ENCODE results near the gene GPR108.

The GPR108 gene

GRCh38 chr19:6708346-6708745, 29.0 kb downstream of the GPR108 start:
- no peak overlapping the region for H3K4me3 ChIP-seq (ENCODE audit: low read depth in 1 of 2, low read length in 2 of 2)
- no peak overlapping the region for H3K9ac ChIP-seq (ENCODE audit: low read depth in 1 of 2, low read length in 2 of 2)
- no peak overlapping the region for H3K27ac ChIP-seq (ENCODE audit: low read depth, low read length)
- H3K36me3 ChIP-seq (ENCODE audit: control insufficient read depth in 1 of 2, insufficient read depth in 2 of 2, low read length in 2 of 2): no peaks in the 10 kb centered on the region
- H3K4me1 ChIP-seq (ENCODE audit: control insufficient read depth in 1 of 2, insufficient read depth in 2 of 2, low read length in 2 of 2): no peaks in the 10 kb centered on the region
- H3K9me3 ChIP-seq (ENCODE audit: control insufficient read depth in 1 of 2, low read length in 2 of 2): no peaks in the 10 kb centered on the region
- no peaks in the 10 kb centered on the region for H3K27me3 ChIP-seq (ENCODE audit: control insufficient read depth in 1 of 2, insufficient read depth in 2 of 2, low read length in 2 of 2)

GRCh38 chr19:6707658-6708018, 29.7 kb downstream of the GPR108 start:
- no peak overlapping the region for H3K4me3 ChIP-seq (ENCODE audit: low read depth in 1 of 2, low read length in 2 of 2)
- H3K36me3 ChIP-seq (ENCODE audit: control insufficient read depth in 1 of 2, insufficient read depth in 2 of 2, low read length in 2 of 2): no peaks in the 10 kb centered on the region
- no peak overlapping the region for H3K9ac ChIP-seq (ENCODE audit: low read depth in 1 of 2, low read length in 2 of 2)
- H3K9me3 ChIP-seq (ENCODE audit: control insufficient read depth in 1 of 2, low read length in 2 of 2): no peaks in the 10 kb centered on the region
- H3K27ac ChIP-seq (ENCODE audit: low read depth, low read length): no peak overlapping the region
- no peaks in the 10 kb centered on the region for H3K4me1 ChIP-seq (ENCODE audit: control insufficient read depth in 1 of 2, insufficient read depth in 2 of 2, low read length in 2 of 2)
- H3K27me3 ChIP-seq (ENCODE audit: control insufficient read depth in 1 of 2, insufficient read depth in 2 of 2, low read length in 2 of 2): no peaks in the 10 kb centered on the region

GRCh38 chr19:6707011-6707657, 30.2 kb downstream of the GPR108 start:
- Histone ChIP-seq H3K4me3 (ENCODE audit: low read depth in 1 of 2, low read length in 2 of 2) (no peak overlapping the region), H3K27me3 (ENCODE audit: control insufficient read depth in 1 of 2, insufficient read depth in 2 of 2, low read length in 2 of 2) (no peaks in the 10 kb centered on the region), H3K36me3 (ENCODE audit: control insufficient read depth in 1 of 2, insufficient read depth in 2 of 2, low read length in 2 of 2) (no peaks in the 10 kb centered on the region)

DNA sequence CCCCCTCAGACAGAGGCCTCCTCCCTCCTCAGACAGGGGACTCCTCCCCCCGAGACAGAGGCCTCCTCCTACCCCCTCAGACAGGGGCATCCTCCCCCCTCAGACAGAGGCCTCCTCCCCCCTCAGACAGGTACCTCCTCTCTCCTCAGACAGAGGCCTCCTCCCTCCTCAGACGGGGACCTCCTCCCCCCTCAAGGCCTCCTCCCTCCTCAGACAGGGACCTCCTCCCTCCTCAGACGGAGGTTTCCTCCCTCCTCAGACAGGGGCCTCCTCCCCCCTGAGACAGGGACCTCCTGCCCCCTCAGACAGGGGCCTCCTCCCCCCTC, 30.8 kb downstream of the GPR108 start:
- no peaks in the 10 kb centered on the region for H3K27me3 ChIP-seq (ENCODE audit: control insufficient read depth in 1 of 2, insufficient read depth in 2 of 2, low read length in 2 of 2)
- no peak overlapping the region for H3K4me3 ChIP-seq (ENCODE audit: low read depth in 1 of 2, low read length in 2 of 2)
- no peak overlapping the region for H3K27ac ChIP-seq (ENCODE audit: low read depth, low read length)
- no peak overlapping the region for H3K9ac ChIP-seq (ENCODE audit: low read depth in 1 of 2, low read length in 2 of 2)
- H3K9me3 ChIP-seq (ENCODE audit: control insufficient read depth in 1 of 2, low read length in 2 of 2): no peaks in the 10 kb centered on the region
- H3K36me3 ChIP-seq (ENCODE audit: control insufficient read depth in 1 of 2, insufficient read depth in 2 of 2, low read length in 2 of 2): no peaks in the 10 kb centered on the region
- no peaks in the 10 kb centered on the region for H3K4me1 ChIP-seq (ENCODE audit: control insufficient read depth in 1 of 2, insufficient read depth in 2 of 2, low read length in 2 of 2)

More at GRCh38 chr19:6707011-6707657, 30.2 kb downstream of the GPR108 start:
- Histone ChIP-seq H3K4me1 (ENCODE audit: control insufficient read depth in 1 of 2, insufficient read depth in 2 of 2, low read length in 2 of 2) (no peaks in the 10 kb centered on the region), H3K9ac (ENCODE audit: low read depth in 1 of 2, low read length in 2 of 2) (no peak overlapping the region), H3K27ac (ENCODE audit: low read depth, low read length) (no peak overlapping the region), H3K9me3 (ENCODE audit: control insufficient read depth in 1 of 2, low read length in 2 of 2) (no peaks in the 10 kb centered on the region)

DNA sequence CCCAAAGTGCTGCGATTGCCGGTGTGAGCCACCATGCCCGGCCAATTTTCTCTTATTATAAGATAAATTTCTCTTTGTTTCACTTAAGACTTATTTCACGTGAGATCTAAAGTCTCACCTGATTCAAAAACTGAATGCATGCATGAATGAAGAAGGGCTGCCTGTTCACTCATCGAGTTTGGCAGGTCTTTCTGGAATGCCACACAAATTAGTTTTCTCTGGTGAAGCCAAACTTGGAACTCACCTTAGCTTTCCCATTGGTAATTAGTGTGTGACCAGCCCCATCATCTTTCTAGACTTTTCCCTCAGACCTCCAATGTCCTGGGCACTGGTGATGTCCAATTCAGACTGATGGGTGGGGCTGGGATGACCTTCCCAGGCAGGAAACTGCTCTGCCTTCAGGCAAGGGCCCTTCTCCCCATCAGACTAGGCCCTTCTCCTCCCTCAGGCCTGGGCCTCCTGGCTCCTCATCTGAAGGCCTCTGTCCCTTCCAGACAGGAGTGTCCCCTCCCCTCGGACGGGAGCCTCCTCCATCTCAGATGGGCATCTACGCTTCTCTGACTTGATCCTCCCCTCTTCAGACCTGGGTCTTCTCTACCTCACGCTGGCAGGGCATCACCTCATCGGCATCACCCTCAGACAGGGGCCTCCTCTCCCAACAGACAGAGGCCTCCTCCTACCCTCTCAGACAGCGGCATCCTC, 31.3 kb downstream of the GPR108 start:
- Histone ChIP-seq H3K4me3 (ENCODE audit: low read depth in 1 of 2, low read length in 2 of 2) (no peak overlapping the region), H3K36me3 (ENCODE audit: control insufficient read depth in 1 of 2, insufficient read depth in 2 of 2, low read length in 2 of 2) (no peaks in the 10 kb centered on the region), H3K27ac (ENCODE audit: low read depth, low read length) (no peak overlapping the region), H3K27me3 (ENCODE audit: control insufficient read depth in 1 of 2, insufficient read depth in 2 of 2, low read length in 2 of 2) (no peaks in the 10 kb centered on the region), H3K9ac (ENCODE audit: low read depth in 1 of 2, low read length in 2 of 2) (no peak overlapping the region), H3K4me1 (ENCODE audit: control insufficient read depth in 1 of 2, insufficient read depth in 2 of 2, low read length in 2 of 2) (no peaks in the 10 kb centered on the region), H3K9me3 (ENCODE audit: control insufficient read depth in 1 of 2, low read length in 2 of 2) (no peaks in the 10 kb centered on the region)

DNA sequence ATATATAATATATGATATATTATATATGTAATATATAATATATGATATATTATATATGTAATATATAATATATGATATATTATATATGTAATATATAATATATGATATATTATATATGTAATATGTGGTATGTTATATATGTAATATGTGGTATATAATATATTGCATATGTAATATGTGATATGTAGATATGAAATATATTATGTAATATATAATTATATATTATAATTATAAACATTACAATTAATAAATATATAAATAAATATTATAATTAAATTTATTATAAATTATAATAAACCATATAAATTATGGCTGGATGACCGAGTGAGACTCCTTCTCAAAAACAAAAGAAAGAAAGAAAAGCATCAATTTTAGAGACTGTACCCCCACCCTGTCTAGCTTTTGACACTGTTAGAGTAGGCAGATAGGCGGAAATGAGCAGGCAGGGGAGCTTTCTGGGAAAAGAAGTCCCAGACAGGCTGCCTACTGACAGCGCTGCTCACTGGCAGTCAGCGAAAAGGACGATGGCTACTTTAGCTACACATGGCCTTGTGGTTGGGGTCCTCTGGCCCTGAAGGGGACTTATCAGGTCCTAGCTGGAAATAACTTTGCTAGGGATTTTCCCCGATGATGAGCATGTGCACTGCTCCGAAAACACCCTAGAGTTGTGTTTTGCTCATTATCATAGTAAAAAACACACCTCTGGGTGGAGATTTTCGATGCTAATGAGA, 36.6 kb downstream of the GPR108 start:
- H3K4me3 ChIP-seq (ENCODE audit: low read depth in 1 of 2, low read length in 2 of 2): no peak overlapping the region
- H3K27ac ChIP-seq (ENCODE audit: low read depth, low read length): no peak overlapping the region
- H3K9me3 ChIP-seq (ENCODE audit: control insufficient read depth in 1 of 2, low read length in 2 of 2): no peaks in the 10 kb centered on the region
- H3K36me3 ChIP-seq (ENCODE audit: control insufficient read depth in 1 of 2, insufficient read depth in 2 of 2, low read length in 2 of 2): no peaks in the 10 kb centered on the region
- no peaks in the 10 kb centered on the region for H3K4me1 ChIP-seq (ENCODE audit: control insufficient read depth in 1 of 2, insufficient read depth in 2 of 2, low read length in 2 of 2)
- no peaks in the 10 kb centered on the region for H3K27me3 ChIP-seq (ENCODE audit: control insufficient read depth in 1 of 2, insufficient read depth in 2 of 2, low read length in 2 of 2)
- no peak overlapping the region for H3K9ac ChIP-seq (ENCODE audit: low read depth in 1 of 2, low read length in 2 of 2)

DNA sequence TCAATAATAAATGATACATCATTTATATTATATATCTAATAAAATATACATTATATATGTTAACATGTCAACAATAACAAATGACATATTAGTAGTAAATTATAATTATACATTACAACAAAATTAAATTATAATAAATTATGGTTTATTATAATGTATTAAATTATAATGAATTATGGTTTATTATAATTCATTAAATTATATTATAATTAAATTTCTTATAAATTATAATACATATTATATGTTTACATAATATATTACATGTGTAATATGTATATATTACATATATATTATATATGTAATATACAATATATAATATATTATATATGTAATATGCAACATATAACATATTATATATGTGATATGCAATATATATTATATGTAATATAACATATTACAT, 37.4 kb downstream of the GPR108 start:
- H3K9ac ChIP-seq (ENCODE audit: low read depth in 1 of 2, low read length in 2 of 2): no peak overlapping the region
- H3K9me3 ChIP-seq (ENCODE audit: control insufficient read depth in 1 of 2, low read length in 2 of 2): no peaks in the 10 kb centered on the region
- no peaks in the 10 kb centered on the region for H3K4me1 ChIP-seq (ENCODE audit: control insufficient read depth in 1 of 2, insufficient read depth in 2 of 2, low read length in 2 of 2)
- H3K4me3 ChIP-seq (ENCODE audit: low read depth in 1 of 2, low read length in 2 of 2): no peak overlapping the region
- H3K27ac ChIP-seq (ENCODE audit: low read depth, low read length): no peak overlapping the region
- H3K27me3 ChIP-seq (ENCODE audit: control insufficient read depth in 1 of 2, insufficient read depth in 2 of 2, low read length in 2 of 2): no peaks in the 10 kb centered on the region
- H3K36me3 ChIP-seq (ENCODE audit: control insufficient read depth in 1 of 2, insufficient read depth in 2 of 2, low read length in 2 of 2): no peaks in the 10 kb centered on the region

DNA sequence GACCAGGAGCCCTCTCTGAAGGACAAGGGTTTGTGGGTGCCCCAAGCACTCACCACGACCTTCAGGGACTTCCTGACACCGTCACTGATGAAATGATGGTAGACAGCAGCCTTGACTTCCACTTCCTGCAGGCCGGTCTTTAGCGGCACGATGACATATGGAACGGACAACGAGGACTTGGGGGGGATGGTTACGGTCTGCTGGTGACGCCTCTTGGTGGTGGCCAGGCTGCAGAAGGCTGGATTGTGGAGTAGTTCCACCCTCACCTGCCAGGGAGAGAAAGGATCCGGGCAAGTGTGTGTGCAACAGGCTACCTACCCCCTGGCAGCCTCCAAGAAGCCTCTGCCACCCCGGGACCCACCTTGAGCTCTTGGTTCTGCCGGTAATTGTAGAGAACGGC, 40.1 kb downstream of the GPR108 start:
- Histone ChIP-seq H3K27me3 (ENCODE audit: control insufficient read depth in 1 of 2, insufficient read depth in 2 of 2, low read length in 2 of 2) (no peaks in the 10 kb centered on the region), H3K9ac (ENCODE audit: low read depth in 1 of 2, low read length in 2 of 2) (no peak overlapping the region), H3K4me3 (ENCODE audit: low read depth in 1 of 2, low read length in 2 of 2) (no peak overlapping the region), H3K27ac (ENCODE audit: low read depth, low read length) (no peak overlapping the region), H3K4me1 (ENCODE audit: control insufficient read depth in 1 of 2, insufficient read depth in 2 of 2, low read length in 2 of 2) (no peaks in the 10 kb centered on the region), H3K36me3 (ENCODE audit: control insufficient read depth in 1 of 2, insufficient read depth in 2 of 2, low read length in 2 of 2) (no peaks in the 10 kb centered on the region), H3K9me3 (ENCODE audit: control insufficient read depth in 1 of 2, low read length in 2 of 2) (no peaks in the 10 kb centered on the region)

- Histone ChIP-seq H3K9me3 (ENCODE audit: control insufficient read depth in 1 of 2, low read length in 2 of 2) (no peaks in the 10 kb centered on the region), H3K4me1 (ENCODE audit: control insufficient read depth in 1 of 2, insufficient read depth in 2 of 2, low read length in 2 of 2) (no peaks in the 10 kb centered on the region)
Measured at GRCh38 chr19:6696239-6696820, 41.0 kb downstream of the GPR108 start.

DNA sequence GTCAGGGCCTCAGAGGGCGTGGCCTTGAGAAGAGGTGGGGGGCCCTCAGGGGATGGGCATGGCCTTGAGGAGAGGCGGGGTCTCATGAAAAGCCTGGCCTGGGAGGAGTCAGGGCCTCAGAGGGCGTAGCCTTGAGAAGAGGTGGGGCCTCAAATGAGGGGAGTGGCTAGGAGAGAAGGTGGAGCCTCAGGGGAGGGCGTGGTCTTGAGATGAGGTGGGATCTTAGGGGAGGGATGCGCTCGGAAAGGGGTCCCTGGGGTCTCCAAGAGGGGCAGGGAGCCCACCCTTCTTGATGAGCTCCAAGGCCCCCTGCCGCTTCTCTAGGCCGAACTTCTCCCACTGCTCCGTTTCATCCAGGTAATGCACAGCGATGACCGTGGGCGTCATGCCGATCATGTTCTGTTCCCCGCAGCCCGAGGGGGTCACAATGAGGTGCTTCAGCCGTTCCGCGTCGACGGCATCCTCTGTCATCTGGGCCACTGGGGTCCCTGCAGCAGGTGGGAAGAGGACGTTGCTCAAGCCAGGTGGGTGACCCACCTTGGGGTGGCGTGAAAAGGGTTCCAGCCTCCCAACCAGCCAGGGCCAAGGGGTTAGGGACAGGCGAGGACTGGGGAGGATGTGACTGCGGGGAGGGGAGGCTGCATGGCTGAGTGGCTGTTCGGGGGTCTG, 43.1 kb downstream of the GPR108 start:
- Histone ChIP-seq H3K4me1 (ENCODE audit: control insufficient read depth in 1 of 2, insufficient read depth in 2 of 2, low read length in 2 of 2) (no peaks in the 10 kb centered on the region), H3K9ac (ENCODE audit: low read depth in 1 of 2, low read length in 2 of 2) (no peak overlapping the region), H3K9me3 (ENCODE audit: control insufficient read depth in 1 of 2, low read length in 2 of 2) (no peaks in the 10 kb centered on the region), H3K4me3 (ENCODE audit: low read depth in 1 of 2, low read length in 2 of 2) (no peak overlapping the region), H3K27me3 (ENCODE audit: control insufficient read depth in 1 of 2, insufficient read depth in 2 of 2, low read length in 2 of 2) (no peaks in the 10 kb centered on the region), H3K36me3 (ENCODE audit: control insufficient read depth in 1 of 2, insufficient read depth in 2 of 2, low read length in 2 of 2) (no peaks in the 10 kb centered on the region), H3K27ac (ENCODE audit: low read depth, low read length) (no peak overlapping the region)

More at GRCh38 chr19:6696239-6696820, 41.0 kb downstream of the GPR108 start:
- Histone ChIP-seq H3K36me3 (ENCODE audit: control insufficient read depth in 1 of 2, insufficient read depth in 2 of 2, low read length in 2 of 2) (no peaks in the 10 kb centered on the region), H3K27me3 (ENCODE audit: control insufficient read depth in 1 of 2, insufficient read depth in 2 of 2, low read length in 2 of 2) (no peaks in the 10 kb centered on the region), H3K4me3 (ENCODE audit: low read depth in 1 of 2, low read length in 2 of 2) (no peak overlapping the region), H3K27ac (ENCODE audit: low read depth, low read length) (no peak overlapping the region), H3K9ac (ENCODE audit: low read depth in 1 of 2, low read length in 2 of 2) (no peak overlapping the region)
